Activated CD4-positive, alpha-beta memory T cell treated with anti-CD3 and anti-CD28 coated beads, Interleukin-2, amount 10 ng/mL, durations not matched to agents 7 days and 5 days (primary cell): ENCODE results near the gene ZMAT5. TPM values are rescaled to one million over a fixed set of nuclear protein-coding genes. Genes with fewer than 3 reads are reported as not detected.

ENCODE experiments used
- CTCF ChIA-PET: fragments of 350-600 bp; sonication (Branson Sonifier 250); formaldehyde crosslinking; loops from one replicate; lab custom pipeline; 2021; ENCODE audit warnings: antibody characterized with exemption, inconsistent platforms; lab: Charles Lee
- POLR2A ChIA-PET: fragments of 350-600 bp; sonication (Branson Sonifier 250); formaldehyde crosslinking; loops from one replicate; lab custom pipeline; 2021; ENCODE audit warnings: antibody characterized with exemption; lab: Charles Lee
- DNase-seq: peaks from one replicate; pipeline ENCODE4 v3.0.0-alpha.2; 2020
- H3K27ac Mint-ChIP-seq: one replicate; pipeline ENCODE4 v1.8.0; 2021; ENCODE audit warnings: mild to moderate bottlenecking, mixed read lengths
- H3K27me3 Mint-ChIP-seq: one replicate; pipeline ENCODE4 v1.8.0; 2021; ENCODE audit warnings: mixed read lengths
- H3K36me3 Mint-ChIP-seq: one replicate; pipeline ENCODE4 v1.8.0; 2021; ENCODE audit warnings: low read depth, mixed read lengths
- H3K4me1 Mint-ChIP-seq: one replicate; pipeline ENCODE4 v1.8.0; 2021; ENCODE audit warnings: mixed read lengths
- H3K4me3 Mint-ChIP-seq: one replicate; pipeline ENCODE4 v1.8.0; 2021; ENCODE audit warnings: mild to moderate bottlenecking, mixed read lengths
- H3K9me3 Mint-ChIP-seq: one replicate; pipeline ENCODE4 v1.8.0; 2021; ENCODE audit warnings: mixed read lengths
- total RNA-seq, 2 experiments: library from RNA; stranded (reverse); gene quantifications; one replicate each; pipeline ENCODE4 v1.2.3, GENCODE V29; 2021

ZMAT5 gene
- total RNA-seq, 2 experiments from 2014 or later = 23.1 to 26.4 TPM

DNA sequence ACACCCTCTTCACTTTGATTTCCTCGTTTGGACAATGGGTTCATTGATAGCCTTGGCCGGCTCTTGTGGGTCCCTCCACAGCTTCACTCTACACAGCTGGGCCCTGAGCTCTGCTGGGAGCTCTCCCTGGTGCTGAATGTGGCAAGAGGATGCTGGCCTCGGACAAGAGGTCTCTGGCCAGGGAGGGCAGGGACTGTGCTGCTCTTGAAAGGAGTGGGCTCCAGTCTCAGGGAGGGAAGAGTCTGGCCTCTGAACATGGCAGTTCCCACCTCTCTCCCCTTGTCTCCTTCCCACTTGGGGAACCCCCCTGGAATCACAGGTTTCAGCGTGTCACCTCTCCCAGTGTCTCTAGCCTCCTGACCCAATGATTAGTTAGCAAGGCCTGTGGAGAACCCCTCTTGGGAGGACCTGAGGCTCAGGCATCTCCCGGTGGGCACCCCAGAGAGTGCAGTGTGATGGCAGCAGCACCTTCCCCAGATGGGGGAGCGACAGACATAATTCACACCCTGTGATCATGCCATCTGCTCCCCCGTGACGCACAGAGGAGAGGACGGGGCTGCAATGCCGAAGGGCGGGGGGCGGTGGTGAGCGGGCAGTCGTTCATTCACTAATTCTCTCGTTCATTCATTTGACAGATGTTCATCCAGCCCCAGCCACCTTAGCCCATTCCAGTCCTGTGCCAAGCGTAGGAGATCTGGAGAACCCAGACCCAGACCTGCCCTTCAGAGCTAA is 49.8 kb downstream of the ZMAT5 start:
- ChIA-PET POLR2A (no interaction called here), CTCF (interaction anchor here (1.7 kb wide), 1 partner anchor 16 kb away, joined by 4 read pairs; no protein-coding TSS in a partner anchor)
- Mint-ChIP-seq H3K4me1 (no peaks in the 10 kb centered on the region), H3K4me3 (no peak overlapping the region), H3K36me3 (no peaks in the 10 kb centered on the region), H3K27me3 (peaks cover 34% of the 10 kb centered on the region), H3K27ac (no peak overlapping the region), H3K9me3 (no peaks in the 10 kb centered on the region)
- DNase-seq = peak; percentile 50

DNA sequence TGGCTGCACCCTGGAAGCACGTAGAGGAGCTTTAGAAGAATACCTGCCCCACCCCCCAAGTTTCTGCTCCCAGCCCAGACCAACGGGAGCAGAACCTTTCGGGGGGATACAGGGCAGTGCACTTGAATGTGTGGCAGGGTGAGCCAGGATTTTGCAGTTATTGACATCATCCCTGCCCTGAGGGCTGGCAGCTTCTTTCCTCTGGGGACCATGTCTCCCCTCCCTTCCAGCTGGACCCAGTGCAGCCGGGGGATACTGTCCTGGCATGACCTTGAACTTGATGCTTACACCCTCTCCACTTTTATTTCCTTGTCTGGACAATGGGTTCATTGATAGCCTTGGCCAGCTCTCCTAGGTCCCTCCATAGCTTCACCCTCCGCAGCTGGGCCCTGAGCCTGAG is 51.1 kb downstream of the ZMAT5 start:
- no peaks in the 10 kb centered on the region for H3K4me1 Mint-ChIP-seq
- no peak overlapping the region for H3K4me3 Mint-ChIP-seq
- H3K27me3 Mint-ChIP-seq = peaks cover 27% of the 10 kb centered on the region
- POLR2A ChIA-PET = no interaction called here
- H3K27ac Mint-ChIP-seq = no peak overlapping the region
- no peaks in the 10 kb centered on the region for H3K36me3 Mint-ChIP-seq
- no peak for DNase-seq
- no peaks in the 10 kb centered on the region for H3K9me3 Mint-ChIP-seq
- CTCF ChIA-PET = interaction anchor here (1.0 kb wide), 1 partner anchor 14 kb away, joined by 3 read pairs; no protein-coding TSS in a partner anchor

DNA sequence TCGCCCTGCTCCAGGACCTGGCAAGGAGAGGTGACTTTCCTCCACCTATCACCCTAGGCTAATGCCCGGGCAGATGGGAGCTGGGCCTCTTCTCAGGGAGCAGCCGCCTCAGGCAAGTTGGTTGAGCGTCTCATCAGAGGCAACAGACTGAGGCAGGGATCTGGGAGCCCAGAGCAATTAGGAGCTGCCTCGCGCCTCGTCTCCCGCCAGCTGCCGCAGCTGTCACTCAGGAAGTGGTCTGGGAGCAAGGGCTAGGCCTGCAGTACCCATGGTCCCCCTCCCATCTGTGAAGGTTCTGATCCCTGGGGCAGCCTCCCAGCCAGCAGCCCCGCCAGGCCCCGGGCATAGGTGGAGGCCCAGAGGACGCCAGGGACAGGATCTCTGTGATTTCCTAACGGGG is 51.6 kb downstream of the ZMAT5 start:
- DNase-seq = no peak
- H3K36me3 Mint-ChIP-seq = no peaks in the 10 kb centered on the region
- H3K27ac Mint-ChIP-seq = no peak overlapping the region
- no peaks in the 10 kb centered on the region for H3K9me3 Mint-ChIP-seq
- H3K4me3 Mint-ChIP-seq = no peak overlapping the region
- ChIA-PET POLR2A (no interaction called here), CTCF (interaction anchor here (1.0 kb wide), 1 partner anchor 14 kb away, joined by 3 read pairs; no protein-coding TSS in a partner anchor)
- H3K4me1 Mint-ChIP-seq = no peaks in the 10 kb centered on the region
- peaks cover 27% of the 10 kb centered on the region for H3K27me3 Mint-ChIP-seq

DNA sequence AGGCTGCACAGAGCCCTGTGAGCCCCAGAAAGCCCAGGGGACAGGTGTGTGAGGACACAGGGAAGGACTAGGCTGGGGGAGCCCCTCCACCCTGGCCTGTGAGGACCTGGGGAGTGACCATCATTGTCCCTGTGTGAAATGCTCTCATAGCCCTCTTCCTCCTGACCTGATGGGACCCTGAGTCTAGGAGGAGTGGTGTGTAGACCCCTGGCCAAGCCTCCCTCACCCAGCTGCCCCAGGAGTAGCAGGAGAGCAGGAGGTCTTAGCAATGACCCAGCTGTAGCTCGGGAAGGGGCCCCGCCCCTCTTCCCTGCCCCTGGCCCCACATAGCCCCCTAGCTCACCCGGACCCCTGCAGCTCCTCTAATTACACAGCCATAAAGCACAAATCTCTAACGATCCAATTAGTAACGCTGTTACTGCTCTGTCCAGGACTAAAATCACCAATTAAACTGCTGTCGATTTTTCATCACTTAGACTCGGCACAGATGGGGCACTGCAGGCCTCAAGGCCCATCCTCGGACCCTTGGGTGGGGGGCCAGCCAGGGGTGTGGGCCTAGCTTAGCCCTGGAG is 53.6 kb downstream of the ZMAT5 start:
- DNase-seq = no peak
- no peak overlapping the region for H3K4me3 Mint-ChIP-seq
- H3K27ac Mint-ChIP-seq = no peak overlapping the region
- peaks cover 13% of the 10 kb centered on the region for H3K27me3 Mint-ChIP-seq
- POLR2A ChIA-PET = no interaction called here
- CTCF ChIA-PET = no interaction called here
- H3K36me3 Mint-ChIP-seq = no peaks in the 10 kb centered on the region
- no peaks in the 10 kb centered on the region for H3K9me3 Mint-ChIP-seq
- no peaks in the 10 kb centered on the region for H3K4me1 Mint-ChIP-seq

DNA sequence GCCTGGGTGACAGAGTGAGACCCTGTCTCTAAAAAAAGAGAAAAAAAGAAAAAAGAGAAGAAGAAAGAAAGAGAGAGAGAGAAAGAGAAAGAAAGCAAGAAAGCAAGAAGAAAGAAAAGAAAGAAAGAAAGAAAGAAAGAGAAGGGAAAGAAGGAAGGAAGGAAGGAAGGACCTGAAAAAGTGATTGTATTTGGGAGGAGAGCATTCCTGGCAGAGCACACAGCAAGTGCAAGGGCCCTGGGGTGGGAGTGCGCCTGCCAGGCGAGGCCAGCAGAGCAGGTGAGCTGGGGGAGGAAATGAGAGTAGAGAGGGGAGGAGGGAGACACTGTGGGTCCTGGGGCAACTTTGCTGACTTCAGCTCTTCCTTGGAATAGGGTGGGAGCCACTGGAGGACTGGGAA is 54.7 kb downstream of the ZMAT5 start:
- Mint-ChIP-seq H3K4me3 (no peak overlapping the region), H3K9me3 (no peaks in the 10 kb centered on the region), H3K36me3 (no peaks in the 10 kb centered on the region), H3K27ac (no peak overlapping the region), H3K4me1 (no peaks in the 10 kb centered on the region), H3K27me3 (peaks cover 8% of the 10 kb centered on the region)
- ChIA-PET POLR2A (no interaction called here), CTCF (interaction anchor here (0.7 to 1.6 kb wide), 2 partner anchors 11 to 49 kb away, joined by 3 read pairs; no protein-coding TSS in a partner anchor)
- no peak for DNase-seq

DNA sequence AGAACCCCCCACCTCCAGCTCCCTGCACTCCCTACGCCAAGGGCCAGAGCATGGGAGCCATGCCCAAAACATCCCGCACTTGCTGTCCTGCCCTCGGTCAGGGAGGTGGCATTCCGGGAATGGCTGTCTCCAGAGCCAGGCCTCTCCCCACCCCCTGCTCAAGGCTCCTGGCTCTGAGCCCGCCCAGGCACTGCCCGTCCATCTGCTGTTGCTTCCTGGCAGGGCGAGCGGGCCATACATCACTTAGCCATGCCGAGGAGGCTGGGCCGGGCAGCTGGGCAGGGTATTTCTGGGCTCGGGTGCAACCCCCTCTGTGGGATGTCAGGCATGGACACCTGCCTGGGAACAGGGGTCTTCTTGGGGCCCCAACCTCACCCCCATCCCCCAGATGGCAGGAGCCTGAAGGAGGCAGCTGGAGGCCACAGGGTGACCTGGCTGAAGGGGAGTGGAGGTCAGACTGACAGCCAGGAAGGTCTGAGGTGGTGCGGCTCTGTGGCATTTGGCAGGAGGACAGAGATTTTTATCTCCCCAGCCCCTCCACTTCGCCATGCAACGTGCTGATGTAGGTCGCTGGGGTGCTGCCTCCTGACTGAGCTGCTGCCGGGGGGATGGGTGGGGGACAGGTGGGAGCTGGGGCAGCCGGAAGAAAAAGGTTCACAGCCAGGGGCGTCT is 55.7 kb downstream of the ZMAT5 start:
- Mint-ChIP-seq H3K4me3 (no peak overlapping the region), H3K27me3 (peaks cover 2% of the 10 kb centered on the region), H3K27ac (no peak overlapping the region), H3K36me3 (no peaks in the 10 kb centered on the region), H3K4me1 (no peaks in the 10 kb centered on the region), H3K9me3 (no peaks in the 10 kb centered on the region)
- no peak for DNase-seq
- CTCF ChIA-PET = interaction anchor here (1.6 kb wide), 1 partner anchor 10 kb away, joined by 3 read pairs; no protein-coding TSS in a partner anchor
- POLR2A ChIA-PET = no interaction called here

DNA sequence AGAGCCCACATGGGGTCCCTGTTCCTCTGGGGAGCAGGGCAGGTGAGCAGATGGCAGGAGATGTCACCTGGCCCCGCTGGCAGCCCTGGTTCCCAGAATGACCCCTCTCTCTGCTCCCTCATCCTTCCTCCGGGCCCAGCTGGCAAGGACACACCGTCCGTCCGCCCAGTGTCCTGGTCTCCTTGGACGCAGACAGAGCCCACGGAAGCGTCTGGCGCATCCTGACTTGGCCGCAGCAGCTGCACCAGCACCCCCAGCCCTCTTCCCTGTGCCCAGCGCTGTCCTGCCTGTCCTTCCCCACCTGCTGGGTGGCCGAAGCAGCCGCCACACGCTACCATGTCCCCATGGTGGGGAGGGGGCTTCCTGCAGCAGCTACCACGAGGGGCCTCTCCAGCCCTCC is 56.6 kb downstream of the ZMAT5 start:
- Mint-ChIP-seq H3K27ac (no peak overlapping the region), H3K4me3 (no peak overlapping the region), H3K9me3 (no peaks in the 10 kb centered on the region), H3K27me3 (peaks cover 2% of the 10 kb centered on the region), H3K36me3 (no peaks in the 10 kb centered on the region), H3K4me1 (no peaks in the 10 kb centered on the region)
- DNase-seq = no peak
- POLR2A ChIA-PET = no interaction called here
- CTCF ChIA-PET = no interaction called here

DNA sequence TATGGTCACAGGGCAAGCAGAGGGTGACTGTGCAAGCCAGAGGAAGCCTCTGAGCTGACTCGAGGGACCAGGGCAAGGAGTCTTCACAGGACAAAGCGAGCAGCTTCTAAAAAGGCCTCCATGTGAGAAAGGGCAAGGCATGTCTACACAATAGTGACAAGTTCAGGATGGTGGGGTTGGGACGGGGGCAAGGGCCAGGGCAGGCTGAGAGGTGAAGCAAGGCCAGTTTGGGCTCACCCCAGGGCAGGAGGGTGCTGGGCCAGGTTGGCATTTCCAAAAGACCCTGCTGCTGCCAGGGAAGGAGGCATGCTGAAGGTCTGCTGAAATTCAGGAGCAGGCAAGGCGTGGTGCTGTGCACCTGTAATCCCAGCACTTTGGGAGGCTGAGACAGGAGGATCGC is 59.3 kb downstream of the ZMAT5 start:
- ChIA-PET CTCF (no interaction called here), POLR2A (no interaction called here)
- Mint-ChIP-seq H3K27me3 (no peaks in the 10 kb centered on the region), H3K9me3 (no peaks in the 10 kb centered on the region), H3K4me3 (no peak overlapping the region), H3K36me3 (no peaks in the 10 kb centered on the region), H3K27ac (no peak overlapping the region), H3K4me1 (peaks cover 4% of the 10 kb centered on the region)
- no peak for DNase-seq

DNA sequence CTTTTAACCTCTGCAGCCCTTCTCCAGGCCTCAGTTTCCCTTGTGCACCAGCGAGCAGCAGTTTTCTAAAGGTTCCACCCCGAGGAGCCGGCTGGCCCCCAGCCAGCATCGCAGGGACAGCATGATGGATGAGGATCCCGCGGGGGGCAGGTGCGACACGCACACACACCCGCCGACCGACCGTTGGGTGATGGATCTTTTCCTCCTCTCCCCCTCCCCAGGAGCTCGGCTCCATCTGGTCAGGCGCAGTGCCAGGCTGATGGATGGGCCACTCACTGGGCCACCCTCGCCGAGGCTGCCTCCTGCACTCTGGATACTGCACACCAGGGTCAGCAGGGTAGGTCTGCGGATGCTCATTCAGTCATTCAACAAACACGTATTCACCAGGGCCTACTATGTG is 59.8 kb downstream of the ZMAT5 start:
- no peak for DNase-seq
- ChIA-PET POLR2A (no interaction called here), CTCF (no interaction called here)
- H3K27ac Mint-ChIP-seq = no peak overlapping the region
- no peaks in the 10 kb centered on the region for H3K36me3 Mint-ChIP-seq
- no peaks in the 10 kb centered on the region for H3K9me3 Mint-ChIP-seq
- H3K4me1 Mint-ChIP-seq = peaks cover 5% of the 10 kb centered on the region
- no peaks in the 10 kb centered on the region for H3K27me3 Mint-ChIP-seq
- H3K4me3 Mint-ChIP-seq = no peak overlapping the region

DNA sequence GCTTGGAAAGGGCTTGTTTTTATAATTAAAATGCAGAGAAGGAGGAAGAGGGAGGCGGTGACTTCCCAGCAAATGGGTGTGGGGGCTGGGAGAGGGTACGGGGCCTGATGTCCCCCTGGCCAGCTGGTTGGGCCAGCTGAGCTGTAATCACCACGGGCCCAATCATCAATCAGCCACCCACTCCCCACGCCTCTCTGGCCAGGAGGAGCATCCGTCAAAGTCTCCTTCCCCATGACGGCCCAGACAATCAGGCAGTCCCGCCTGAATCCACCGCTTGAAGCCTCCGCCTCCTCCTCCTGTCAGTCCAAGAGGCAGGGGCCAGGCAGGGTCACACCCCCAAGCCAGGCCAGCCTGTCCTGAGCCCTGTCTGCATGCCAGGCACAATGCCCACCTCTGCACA is 60.3 kb downstream of the ZMAT5 start:
- no peaks in the 10 kb centered on the region for H3K9me3 Mint-ChIP-seq
- no peak for DNase-seq
- CTCF ChIA-PET = no interaction called here
- H3K4me3 Mint-ChIP-seq = no peak overlapping the region
- POLR2A ChIA-PET = no interaction called here
- peaks cover 10% of the 10 kb centered on the region for H3K4me1 Mint-ChIP-seq
- no peaks in the 10 kb centered on the region for H3K36me3 Mint-ChIP-seq
- H3K27ac Mint-ChIP-seq = no peak overlapping the region
- no peaks in the 10 kb centered on the region for H3K27me3 Mint-ChIP-seq

DNA sequence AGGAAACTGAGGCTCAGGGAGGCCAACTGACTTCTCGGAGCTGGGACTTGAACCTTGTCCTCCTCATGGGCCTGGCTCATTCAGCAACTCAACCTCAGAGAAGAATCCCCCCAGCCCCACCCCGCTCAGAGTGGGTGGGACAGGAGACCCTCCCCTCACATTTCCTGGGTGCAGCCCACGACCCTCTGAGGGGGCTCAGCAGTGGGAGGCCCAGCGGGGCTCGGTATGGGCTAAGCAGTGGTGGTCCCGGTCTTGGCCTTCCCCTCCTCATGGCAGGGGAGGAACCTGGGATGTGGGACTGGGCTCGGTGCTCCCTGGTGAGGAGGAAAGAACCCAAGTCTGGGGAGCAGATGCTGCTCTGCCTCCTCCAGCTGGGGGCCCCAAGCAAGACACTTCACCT is 61.2 kb downstream of the ZMAT5 start:
- Mint-ChIP-seq H3K27me3 (no peaks in the 10 kb centered on the region), H3K27ac (no peak overlapping the region), H3K36me3 (no peaks in the 10 kb centered on the region), H3K4me3 (no peak overlapping the region), H3K4me1 (peaks cover 19% of the 10 kb centered on the region), H3K9me3 (no peaks in the 10 kb centered on the region)
- CTCF ChIA-PET = no interaction called here
- POLR2A ChIA-PET = no interaction called here
- no peak for DNase-seq

DNA sequence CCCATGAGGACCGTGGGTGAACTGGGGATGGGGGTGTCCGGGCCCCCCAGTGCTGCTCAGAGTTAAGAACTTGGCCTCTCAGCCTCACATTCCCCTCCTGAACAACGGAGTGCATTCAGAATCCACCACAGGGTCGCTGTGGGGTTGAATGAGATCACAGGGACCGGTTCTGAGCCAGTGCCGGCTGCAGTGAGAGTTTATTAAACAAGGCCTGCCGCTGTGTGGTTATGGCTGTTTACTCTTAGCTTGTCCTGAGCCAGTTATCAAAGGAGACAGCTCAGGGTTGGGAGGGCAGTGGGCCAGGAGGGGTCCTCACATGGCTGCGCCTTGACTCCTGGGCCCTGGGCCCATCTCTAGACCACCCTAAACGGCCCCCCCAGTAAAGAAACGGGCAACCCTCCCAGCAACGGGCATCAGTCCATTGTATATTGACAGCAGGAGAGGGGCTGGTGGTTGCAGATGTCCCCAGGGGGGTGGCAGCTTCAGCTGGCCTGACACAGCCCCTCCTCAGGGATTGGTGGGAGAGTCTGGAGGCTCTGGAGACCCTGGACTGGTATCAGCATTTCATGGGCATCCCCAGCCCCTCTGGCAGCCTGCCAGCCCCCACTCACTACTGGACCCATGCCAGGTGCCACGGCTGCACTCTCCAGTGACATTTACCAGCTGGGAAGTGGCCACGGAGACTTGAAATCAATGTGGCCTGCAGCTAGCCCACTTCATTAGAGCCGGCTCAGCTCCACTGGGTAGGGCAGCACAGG is 62.1 kb downstream of the ZMAT5 start:
- POLR2A ChIA-PET = no interaction called here
- Mint-ChIP-seq H3K4me3 (no peak overlapping the region), H3K27me3 (no peaks in the 10 kb centered on the region), H3K4me1 (peaks cover 24% of the 10 kb centered on the region), H3K27ac (no peak overlapping the region), H3K36me3 (no peaks in the 10 kb centered on the region), H3K9me3 (no peaks in the 10 kb centered on the region)
- DNase-seq = no peak
- CTCF ChIA-PET = no interaction called here
